Measurements from ENCODE around the gene SCUBE1.

DNA sequence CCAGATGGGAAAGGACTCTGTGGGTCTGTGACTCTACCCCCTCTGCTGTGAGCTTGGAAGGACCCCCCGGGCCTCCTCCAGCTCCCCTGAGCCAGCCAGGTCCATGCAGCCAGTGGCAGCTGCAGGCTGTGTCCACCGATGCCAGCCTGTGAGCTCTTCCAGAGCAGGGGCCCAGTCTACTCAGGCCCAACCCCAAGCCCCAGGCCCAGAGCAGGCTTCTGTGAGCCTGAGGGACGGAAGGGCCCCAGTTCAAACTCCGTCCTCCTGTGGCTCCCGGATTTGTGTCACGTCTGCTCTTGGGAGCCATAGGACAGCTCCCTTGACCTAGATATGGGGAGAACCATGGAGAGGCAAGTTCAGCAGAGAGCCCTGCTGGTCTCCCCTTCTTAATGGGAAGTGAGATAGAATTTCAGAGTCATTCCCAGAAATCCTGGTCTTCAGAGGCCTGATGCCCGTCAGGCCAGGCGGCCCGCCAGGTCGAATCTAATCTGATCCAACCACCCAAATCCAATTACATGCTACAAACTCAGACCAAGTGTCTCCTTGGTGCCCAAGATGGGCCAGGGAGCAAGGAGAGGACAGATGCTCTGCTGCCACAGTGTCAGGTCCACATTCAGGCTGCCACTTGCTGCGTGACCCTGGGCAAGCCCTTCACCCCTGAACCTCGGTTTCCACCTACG, 75.1 kb downstream of the SCUBE1 start:
- TF ChIP-seq, protein P1, sequence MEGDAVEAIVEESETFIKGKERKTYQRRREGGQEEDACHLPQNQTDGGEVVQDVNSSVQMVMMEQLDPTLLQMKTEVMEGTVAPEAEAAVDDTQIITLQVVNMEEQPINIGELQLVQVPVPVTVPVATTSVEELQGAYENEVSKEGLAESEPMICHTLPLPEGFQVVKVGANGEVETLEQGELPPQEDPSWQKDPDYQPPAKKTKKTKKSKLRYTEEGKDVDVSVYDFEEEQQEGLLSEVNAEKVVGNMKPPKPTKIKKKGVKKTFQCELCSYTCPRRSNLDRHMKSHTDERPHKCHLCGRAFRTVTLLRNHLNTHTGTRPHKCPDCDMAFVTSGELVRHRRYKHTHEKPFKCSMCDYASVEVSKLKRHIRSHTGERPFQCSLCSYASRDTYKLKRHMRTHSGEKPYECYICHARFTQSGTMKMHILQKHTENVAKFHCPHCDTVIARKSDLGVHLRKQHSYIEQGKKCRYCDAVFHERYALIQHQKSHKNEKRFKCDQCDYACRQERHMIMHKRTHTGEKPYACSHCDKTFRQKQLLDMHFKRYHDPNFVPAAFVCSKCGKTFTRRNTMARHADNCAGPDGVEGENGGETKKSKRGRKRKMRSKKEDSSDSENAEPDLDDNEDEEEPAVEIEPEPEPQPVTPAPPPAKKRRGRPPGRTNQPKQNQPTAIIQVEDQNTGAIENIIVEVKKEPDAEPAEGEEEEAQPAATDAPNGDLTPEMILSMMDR (IDR thresholded peaks at IDR 0.05), result no peak
- no peak for TF ChIP-seq POLR2A (IDR thresholded peaks at IDR 0.05)

Measured in thyroid gland (tissue), 4 donors.